ENCODE measurements around the gene CYBC1.

DNA sequence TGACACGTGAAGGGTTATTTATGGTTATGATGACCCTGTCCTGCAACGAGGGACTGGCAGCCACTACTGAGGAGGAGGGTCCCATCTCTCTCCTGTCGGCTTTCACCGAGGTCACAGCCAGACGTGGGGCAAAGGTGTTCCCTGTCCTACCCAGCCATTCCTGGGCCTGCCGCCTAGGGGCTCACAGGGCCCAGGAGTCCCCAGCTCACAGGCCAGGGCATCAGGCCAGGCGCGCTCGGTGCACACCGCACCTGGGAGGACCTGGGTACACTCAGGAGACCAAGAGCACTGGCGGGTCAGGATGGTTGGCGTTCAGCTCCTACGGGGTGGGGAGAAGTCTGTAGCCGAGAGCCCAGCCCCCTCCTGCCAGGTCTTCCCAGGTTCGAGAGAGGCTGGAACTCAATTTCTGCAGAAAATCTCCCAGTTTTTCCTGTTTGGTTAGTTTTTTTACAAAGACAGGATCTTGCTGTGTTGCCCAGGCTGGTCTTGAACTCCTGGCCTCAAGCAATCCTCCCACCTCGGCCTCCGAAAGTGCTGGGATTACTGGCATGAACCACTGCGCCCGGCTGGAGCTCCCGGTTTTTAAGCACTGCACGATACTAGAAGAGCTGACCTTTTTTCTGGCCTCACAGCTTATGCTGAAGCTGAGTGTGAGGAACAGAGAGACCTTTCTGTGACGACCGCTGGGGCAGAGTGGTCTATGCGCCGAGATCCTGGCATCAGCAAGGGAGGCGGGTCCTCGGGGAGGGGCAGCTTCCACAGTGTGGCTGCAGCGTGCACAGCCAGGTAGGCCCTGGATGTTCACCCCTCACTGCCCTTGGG, 7.7 kb downstream of the CYBC1 start:
- no peak for TF ChIP-seq POLR2AphosphoS5 (IDR thresholded peaks at IDR 0.05; ENCODE audit: low read depth, low read length)
- TF ChIP-seq YY1 (IDR thresholded peaks at IDR 0.05; ENCODE audit: extremely low read depth, insufficient replicate concordance, low read depth, low read length) = no peak
- TF ChIP-seq, protein P1, sequence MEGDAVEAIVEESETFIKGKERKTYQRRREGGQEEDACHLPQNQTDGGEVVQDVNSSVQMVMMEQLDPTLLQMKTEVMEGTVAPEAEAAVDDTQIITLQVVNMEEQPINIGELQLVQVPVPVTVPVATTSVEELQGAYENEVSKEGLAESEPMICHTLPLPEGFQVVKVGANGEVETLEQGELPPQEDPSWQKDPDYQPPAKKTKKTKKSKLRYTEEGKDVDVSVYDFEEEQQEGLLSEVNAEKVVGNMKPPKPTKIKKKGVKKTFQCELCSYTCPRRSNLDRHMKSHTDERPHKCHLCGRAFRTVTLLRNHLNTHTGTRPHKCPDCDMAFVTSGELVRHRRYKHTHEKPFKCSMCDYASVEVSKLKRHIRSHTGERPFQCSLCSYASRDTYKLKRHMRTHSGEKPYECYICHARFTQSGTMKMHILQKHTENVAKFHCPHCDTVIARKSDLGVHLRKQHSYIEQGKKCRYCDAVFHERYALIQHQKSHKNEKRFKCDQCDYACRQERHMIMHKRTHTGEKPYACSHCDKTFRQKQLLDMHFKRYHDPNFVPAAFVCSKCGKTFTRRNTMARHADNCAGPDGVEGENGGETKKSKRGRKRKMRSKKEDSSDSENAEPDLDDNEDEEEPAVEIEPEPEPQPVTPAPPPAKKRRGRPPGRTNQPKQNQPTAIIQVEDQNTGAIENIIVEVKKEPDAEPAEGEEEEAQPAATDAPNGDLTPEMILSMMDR (IDR thresholded peaks at IDR 0.05 in 2 of 3, conservative IDR thresholded peaks at IDR 0.05 in 1 of 3; ENCODE audit: borderline replicate concordance in 1 of 3, insufficient read depth in 1 of 3, low read depth in 2 of 3, low read length in 2 of 3) = no peak
- TF ChIP-seq, protein P2, sequence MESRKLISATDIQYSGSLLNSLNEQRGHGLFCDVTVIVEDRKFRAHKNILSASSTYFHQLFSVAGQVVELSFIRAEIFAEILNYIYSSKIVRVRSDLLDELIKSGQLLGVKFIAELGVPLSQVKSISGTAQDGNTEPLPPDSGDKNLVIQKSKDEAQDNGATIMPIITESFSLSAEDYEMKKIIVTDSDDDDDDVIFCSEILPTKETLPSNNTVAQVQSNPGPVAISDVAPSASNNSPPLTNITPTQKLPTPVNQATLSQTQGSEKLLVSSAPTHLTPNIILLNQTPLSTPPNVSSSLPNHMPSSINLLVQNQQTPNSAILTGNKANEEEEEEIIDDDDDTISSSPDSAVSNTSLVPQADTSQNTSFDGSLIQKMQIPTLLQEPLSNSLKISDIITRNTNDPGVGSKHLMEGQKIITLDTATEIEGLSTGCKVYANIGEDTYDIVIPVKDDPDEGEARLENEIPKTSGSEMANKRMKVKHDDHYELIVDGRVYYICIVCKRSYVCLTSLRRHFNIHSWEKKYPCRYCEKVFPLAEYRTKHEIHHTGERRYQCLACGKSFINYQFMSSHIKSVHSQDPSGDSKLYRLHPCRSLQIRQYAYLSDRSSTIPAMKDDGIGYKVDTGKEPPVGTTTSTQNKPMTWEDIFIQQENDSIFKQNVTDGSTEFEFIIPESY (IDR thresholded peaks at IDR 0.05; ENCODE audit: extremely low read depth, insufficient replicate concordance, low read length) = no peak
- TF ChIP-seq, protein P3, sequence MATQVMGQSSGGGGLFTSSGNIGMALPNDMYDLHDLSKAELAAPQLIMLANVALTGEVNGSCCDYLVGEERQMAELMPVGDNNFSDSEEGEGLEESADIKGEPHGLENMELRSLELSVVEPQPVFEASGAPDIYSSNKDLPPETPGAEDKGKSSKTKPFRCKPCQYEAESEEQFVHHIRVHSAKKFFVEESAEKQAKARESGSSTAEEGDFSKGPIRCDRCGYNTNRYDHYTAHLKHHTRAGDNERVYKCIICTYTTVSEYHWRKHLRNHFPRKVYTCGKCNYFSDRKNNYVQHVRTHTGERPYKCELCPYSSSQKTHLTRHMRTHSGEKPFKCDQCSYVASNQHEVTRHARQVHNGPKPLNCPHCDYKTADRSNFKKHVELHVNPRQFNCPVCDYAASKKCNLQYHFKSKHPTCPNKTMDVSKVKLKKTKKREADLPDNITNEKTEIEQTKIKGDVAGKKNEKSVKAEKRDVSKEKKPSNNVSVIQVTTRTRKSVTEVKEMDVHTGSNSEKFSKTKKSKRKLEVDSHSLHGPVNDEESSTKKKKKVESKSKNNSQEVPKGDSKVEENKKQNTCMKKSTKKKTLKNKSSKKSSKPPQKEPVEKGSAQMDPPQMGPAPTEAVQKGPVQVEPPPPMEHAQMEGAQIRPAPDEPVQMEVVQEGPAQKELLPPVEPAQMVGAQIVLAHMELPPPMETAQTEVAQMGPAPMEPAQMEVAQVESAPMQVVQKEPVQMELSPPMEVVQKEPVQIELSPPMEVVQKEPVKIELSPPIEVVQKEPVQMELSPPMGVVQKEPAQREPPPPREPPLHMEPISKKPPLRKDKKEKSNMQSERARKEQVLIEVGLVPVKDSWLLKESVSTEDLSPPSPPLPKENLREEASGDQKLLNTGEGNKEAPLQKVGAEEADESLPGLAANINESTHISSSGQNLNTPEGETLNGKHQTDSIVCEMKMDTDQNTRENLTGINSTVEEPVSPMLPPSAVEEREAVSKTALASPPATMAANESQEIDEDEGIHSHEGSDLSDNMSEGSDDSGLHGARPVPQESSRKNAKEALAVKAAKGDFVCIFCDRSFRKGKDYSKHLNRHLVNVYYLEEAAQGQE (IDR thresholded peaks at IDR 0.05; ENCODE audit: low read depth) = no peak
- TF ChIP-seq POLR2A (IDR thresholded peaks at IDR 0.05; ENCODE audit: borderline replicate concordance, extremely low read depth, insufficient read depth, insufficient read length) = no peak
- TF ChIP-seq FOSL1 (IDR thresholded peaks at IDR 0.05; ENCODE audit: low read depth) = no peak
- TF ChIP-seq, protein P4, sequence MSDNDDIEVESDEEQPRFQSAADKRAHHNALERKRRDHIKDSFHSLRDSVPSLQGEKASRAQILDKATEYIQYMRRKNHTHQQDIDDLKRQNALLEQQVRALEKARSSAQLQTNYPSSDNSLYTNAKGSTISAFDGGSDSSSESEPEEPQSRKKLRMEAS (IDR thresholded peaks at IDR 0.05) = no peak
- TF ChIP-seq CEBPB (IDR thresholded peaks at IDR 0.05; ENCODE audit: low read depth) = no peak
- no peak for TF ChIP-seq SRF (IDR thresholded peaks at IDR 0.05; ENCODE audit: low read depth)
- TF ChIP-seq, protein P5, sequence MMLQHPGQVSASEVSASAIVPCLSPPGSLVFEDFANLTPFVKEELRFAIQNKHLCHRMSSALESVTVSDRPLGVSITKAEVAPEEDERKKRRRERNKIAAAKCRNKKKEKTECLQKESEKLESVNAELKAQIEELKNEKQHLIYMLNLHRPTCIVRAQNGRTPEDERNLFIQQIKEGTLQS (IDR thresholded peaks at IDR 0.05) = no peak
- TF ChIP-seq ZFX (IDR thresholded peaks at IDR 0.05) = no peak

Measured in HCT116 (cell line).